Activated B cell treated with CpG ODN at 0.5 μM for 24 hours (primary cell): ENCODE data around the gene UNC119B. TPM values are rescaled to one million over a fixed set of nuclear protein-coding genes. Genes with fewer than 3 reads are reported as not detected.

Experiments
- ATAC-seq: fragments of 200-7000 bp; cut with Tn5 transposase; one replicate; pipeline ENCODE4 v1.10.0; 2021; ENCODE audit warnings: low read depth, mild to moderate bottlenecking, moderate library complexity
- CTCF ChIA-PET: fragments of 350-600 bp; sonication (Branson Sonifier 250); formaldehyde crosslinking; loops from one replicate; lab custom pipeline; 2021; ENCODE audit warnings: antibody characterized with exemption; lab: Charles Lee
- POLR2A ChIA-PET: fragments of 350-600 bp; sonication (Branson Sonifier 250); formaldehyde crosslinking; loops from one replicate; lab custom pipeline; 2021; ENCODE audit warnings: antibody characterized with exemption; lab: Charles Lee
- DNase-seq: peaks from one replicate; pipeline ENCODE4 v3.0.0; 2022
- H3K27ac Mint-ChIP-seq: one replicate; pipeline ENCODE4 v1.8.0; 2020; ENCODE audit warnings: mixed read lengths
- H3K27me3 Mint-ChIP-seq: one replicate; pipeline ENCODE4 v1.8.0; 2021; ENCODE audit warnings: mixed read lengths
- H3K36me3 Mint-ChIP-seq: one replicate; pipeline ENCODE4 v1.8.0; 2021; ENCODE audit warnings: low read depth, mixed read lengths
- H3K4me1 Mint-ChIP-seq: one replicate; pipeline ENCODE4 v1.8.0; 2021; ENCODE audit warnings: mixed read lengths
- H3K4me3 Mint-ChIP-seq: one replicate; pipeline ENCODE4 v1.8.0; 2020; ENCODE audit warnings: mild to moderate bottlenecking, mixed read lengths
- H3K9me3 Mint-ChIP-seq: one replicate; pipeline ENCODE4 v1.8.0; 2020; ENCODE audit warnings: mixed read lengths
- intact Hi-C: fragments of 100-400 bp; cut with micrococcal nuclease; formaldehyde crosslinking; loops from one replicate; pipeline ENCODE4 v1.15.1; 2024
- total RNA-seq: library from RNA; stranded (reverse); gene quantifications from 2 replicates; pipeline ENCODE4 v1.2.3, GENCODE V29; 2022
- TF ChIP-seq, protein P1 (sequence below): fragments of 200-600 bp; IDR thresholded peaks from one replicate; pipeline ENCODE4 v1.8.0; 2022; ENCODE audit warnings: antibody characterized with exemption, mild to moderate bottlenecking

Gene UNC119B
- total RNA-seq, 1 donor from 2014 or later: 18.5 TPM

GRCh38 chr12:120680165-120680738 lies 30.0 kb upstream of the UNC119B start:
- ATAC-seq (no peak), DNase-seq (no peak)
- peak overlapping the region; percentile 76 for H3K27ac Mint-ChIP-seq
- CTCF ChIA-PET: interaction anchor here (1.5 kb wide), 1 partner anchor 33 kb away, joined by 4 read pairs; no protein-coding TSS in a partner anchor
- H3K4me1 Mint-ChIP-seq: peaks cover 51% of the 10 kb centered on the region
- POLR2A ChIA-PET: interaction anchor here (0.7 to 4.5 kb wide), 2 partner anchors 12 to 31 kb away, joined by 3 to 60 read pairs; no protein-coding TSS in a partner anchor
- H3K4me3 Mint-ChIP-seq: peak overlapping the region; percentile 38
- H3K36me3 Mint-ChIP-seq: no peaks in the 10 kb centered on the region
- H3K9me3 Mint-ChIP-seq: no peaks in the 10 kb centered on the region
- TF ChIP-seq, protein P1, sequence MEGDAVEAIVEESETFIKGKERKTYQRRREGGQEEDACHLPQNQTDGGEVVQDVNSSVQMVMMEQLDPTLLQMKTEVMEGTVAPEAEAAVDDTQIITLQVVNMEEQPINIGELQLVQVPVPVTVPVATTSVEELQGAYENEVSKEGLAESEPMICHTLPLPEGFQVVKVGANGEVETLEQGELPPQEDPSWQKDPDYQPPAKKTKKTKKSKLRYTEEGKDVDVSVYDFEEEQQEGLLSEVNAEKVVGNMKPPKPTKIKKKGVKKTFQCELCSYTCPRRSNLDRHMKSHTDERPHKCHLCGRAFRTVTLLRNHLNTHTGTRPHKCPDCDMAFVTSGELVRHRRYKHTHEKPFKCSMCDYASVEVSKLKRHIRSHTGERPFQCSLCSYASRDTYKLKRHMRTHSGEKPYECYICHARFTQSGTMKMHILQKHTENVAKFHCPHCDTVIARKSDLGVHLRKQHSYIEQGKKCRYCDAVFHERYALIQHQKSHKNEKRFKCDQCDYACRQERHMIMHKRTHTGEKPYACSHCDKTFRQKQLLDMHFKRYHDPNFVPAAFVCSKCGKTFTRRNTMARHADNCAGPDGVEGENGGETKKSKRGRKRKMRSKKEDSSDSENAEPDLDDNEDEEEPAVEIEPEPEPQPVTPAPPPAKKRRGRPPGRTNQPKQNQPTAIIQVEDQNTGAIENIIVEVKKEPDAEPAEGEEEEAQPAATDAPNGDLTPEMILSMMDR: no peak
- intact Hi-C loops: no loop called here
- H3K27me3 Mint-ChIP-seq: no peaks in the 10 kb centered on the region

- Mint-ChIP-seq H3K27ac (peak overlapping the region; percentile 97), H3K27me3 (no peaks in the 10 kb centered on the region), H3K4me3 (peak overlapping the region; percentile 70), H3K36me3 (peaks cover 2% of the 10 kb centered on the region), H3K9me3 (no peaks in the 10 kb centered on the region), H3K4me1 (peaks cover 47% of the 10 kb centered on the region)
- TF ChIP-seq, protein P1: no peak
- intact Hi-C loops: no loop called here
- ChIA-PET POLR2A (interaction anchor here (0.7 to 5.7 kb wide), 5 partner anchors 12 to 36 kb away, joined by 3 to 59 read pairs (median 15); no protein-coding TSS in a partner anchor), CTCF (interaction anchor here (0.6 to 1.2 kb wide), 8 partner anchors 9 to 288 kb away, joined by 3 to 6 read pairs (median 3); no protein-coding TSS in a partner anchor)
- ATAC-seq (no peak), DNase-seq (no peak)
These were observed 25.7 kb upstream of the UNC119B start for GRCh38 chr12:120684523-120684932.

GRCh38 chr12:120685522-120685921 lies 24.7 kb upstream of the UNC119B start:
- Mint-ChIP-seq H3K4me1 (peaks cover 43% of the 10 kb centered on the region), H3K27ac (peak overlapping the region; percentile 97), H3K4me3 (peak overlapping the region; percentile 70), H3K9me3 (no peaks in the 10 kb centered on the region), H3K36me3 (peaks cover 2% of the 10 kb centered on the region), H3K27me3 (no peaks in the 10 kb centered on the region)
- intact Hi-C loops: loop anchor here (1.0 to 5.0 kb wide), 7 partner anchors 11 to 483 kb away; partner anchors contain the start of genes RPLP0 and SPPL3
- CTCF ChIA-PET: interaction anchor here (1.1 to 3.5 kb wide), 2 partner anchors 37 to 103 kb away, joined by 4 to 63 read pairs; no protein-coding TSS in a partner anchor
- no peak for ATAC-seq
- POLR2A ChIA-PET: interaction anchor here (0.9 to 5.7 kb wide), 4 partner anchors 11 to 37 kb away, joined by 6 to 59 read pairs (median 35); no protein-coding TSS in a partner anchor
- DNase-seq: no peak
- TF ChIP-seq, protein P1: no peak

- peak; percentile 64 for ATAC-seq
- Mint-ChIP-seq H3K27me3 (no peaks in the 10 kb centered on the region), H3K4me1 (peaks cover 43% of the 10 kb centered on the region), H3K36me3 (peaks cover 2% of the 10 kb centered on the region), H3K9me3 (no peaks in the 10 kb centered on the region), H3K27ac (peak overlapping the region; percentile 97), H3K4me3 (peak overlapping the region; percentile 91)
- TF ChIP-seq, protein P1: no peak
- ChIA-PET CTCF (interaction anchor here (0.6 to 3.5 kb wide), 13 partner anchors 12 to 107 kb away, joined by 3 to 63 read pairs (median 3); partner anchors contain the start of genes CABP1, POP5 and UNC119B), POLR2A (interaction anchor here (0.6 to 5.7 kb wide), 14 partner anchors 8 to 328 kb away, joined by 3 to 59 read pairs (median 6); partner anchors contain the start of genes DYNLL1, SPPL3 and UNC119B)
- DNase-seq: peak; percentile 93
- intact Hi-C loops: loop anchor here (1.0 to 5.0 kb wide), 9 partner anchors 8 to 484 kb away; partner anchors contain the start of genes ACADS, COX6A1, POP5 and RNF10
These were observed 24.0 kb upstream of the UNC119B start for GRCh38 chr12:120686151-120686689.
